Measurements from ENCODE around the gene ADSL. TPM values are rescaled to one million over a fixed set of nuclear protein-coding genes. Genes with fewer than 3 reads are reported as not detected.

ADSL gene
- total RNA-seq, 1 donor from 2014 or later: 48.5 TPM

- Histone ChIP-seq H3K9me3 (replicated peaks) (no peaks in the 10 kb centered on the region), H3K36me3 (peaks cover 62% of the 10 kb centered on the region), H3K27ac (replicated peaks) (no peak overlapping the region), H3K27me3 (ENCODE audit: low read depth) (no peaks in the 10 kb centered on the region), H3K4me1 (peaks cover 11% of the 10 kb centered on the region), H3K4me3 (no peak overlapping the region)
- TF ChIP-seq, protein P1, sequence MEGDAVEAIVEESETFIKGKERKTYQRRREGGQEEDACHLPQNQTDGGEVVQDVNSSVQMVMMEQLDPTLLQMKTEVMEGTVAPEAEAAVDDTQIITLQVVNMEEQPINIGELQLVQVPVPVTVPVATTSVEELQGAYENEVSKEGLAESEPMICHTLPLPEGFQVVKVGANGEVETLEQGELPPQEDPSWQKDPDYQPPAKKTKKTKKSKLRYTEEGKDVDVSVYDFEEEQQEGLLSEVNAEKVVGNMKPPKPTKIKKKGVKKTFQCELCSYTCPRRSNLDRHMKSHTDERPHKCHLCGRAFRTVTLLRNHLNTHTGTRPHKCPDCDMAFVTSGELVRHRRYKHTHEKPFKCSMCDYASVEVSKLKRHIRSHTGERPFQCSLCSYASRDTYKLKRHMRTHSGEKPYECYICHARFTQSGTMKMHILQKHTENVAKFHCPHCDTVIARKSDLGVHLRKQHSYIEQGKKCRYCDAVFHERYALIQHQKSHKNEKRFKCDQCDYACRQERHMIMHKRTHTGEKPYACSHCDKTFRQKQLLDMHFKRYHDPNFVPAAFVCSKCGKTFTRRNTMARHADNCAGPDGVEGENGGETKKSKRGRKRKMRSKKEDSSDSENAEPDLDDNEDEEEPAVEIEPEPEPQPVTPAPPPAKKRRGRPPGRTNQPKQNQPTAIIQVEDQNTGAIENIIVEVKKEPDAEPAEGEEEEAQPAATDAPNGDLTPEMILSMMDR (IDR thresholded peaks at IDR 0.05; ENCODE audit: borderline replicate concordance): no peak
- intact Hi-C loops (cut with micrococcal nuclease): no loop called here
- no peak for DNase-seq
Observed at GRCh38 chr22:40412441-40412840, 66.1 kb downstream of the ADSL start.

GRCh38 chr22:40413873-40414272 lies 67.6 kb downstream of the ADSL start:
- H3K4me1 ChIP-seq: peaks cover 11% of the 10 kb centered on the region
- H3K4me3 ChIP-seq: no peak overlapping the region
- H3K36me3 ChIP-seq: peaks cover 64% of the 10 kb centered on the region
- no peak overlapping the region for H3K27ac ChIP-seq (replicated peaks)
- TF ChIP-seq, protein P1 (IDR thresholded peaks at IDR 0.05; ENCODE audit: borderline replicate concordance): no peak
- H3K9me3 ChIP-seq (replicated peaks): no peaks in the 10 kb centered on the region
- intact Hi-C loops (cut with micrococcal nuclease): no loop called here
- DNase-seq: no peak
- H3K27me3 ChIP-seq (ENCODE audit: low read depth): no peaks in the 10 kb centered on the region

DNA sequence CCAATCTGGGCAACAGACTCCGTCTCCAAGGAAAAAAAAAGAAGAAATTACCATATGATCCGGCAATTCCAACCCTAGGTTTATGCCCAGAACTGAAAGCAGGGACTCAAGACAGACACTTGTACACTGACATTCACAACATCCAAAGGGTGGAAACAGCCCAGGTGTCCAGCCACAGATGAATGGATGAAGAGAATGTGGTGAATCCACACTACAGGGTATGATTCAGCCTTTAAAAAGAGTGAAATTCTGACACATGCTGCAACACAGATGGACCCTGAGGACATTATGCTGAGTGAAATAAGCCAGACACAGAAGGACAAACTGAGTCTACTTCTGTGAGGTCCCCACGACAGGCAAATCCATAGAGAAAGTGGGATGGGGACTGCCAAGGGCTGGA lies 68.0 kb downstream of the ADSL start:
- Histone ChIP-seq H3K36me3 (peaks cover 64% of the 10 kb centered on the region), H3K27ac (replicated peaks) (no peak overlapping the region)
- TF ChIP-seq, protein P1 (IDR thresholded peaks at IDR 0.05; ENCODE audit: borderline replicate concordance): no peak

GRCh38 chr22:40414838-40415505 lies 68.7 kb downstream of the ADSL start:
- TF ChIP-seq, protein P1 (IDR thresholded peaks at IDR 0.05; ENCODE audit: borderline replicate concordance): no peak
- no peak for DNase-seq
- H3K9me3 ChIP-seq (replicated peaks): no peaks in the 10 kb centered on the region
- H3K4me1 ChIP-seq: peaks cover 11% of the 10 kb centered on the region
- intact Hi-C loops (cut with micrococcal nuclease): no loop called here
- peak overlapping the region; percentile 22 for H3K27ac ChIP-seq (replicated peaks)
- peaks cover 64% of the 10 kb centered on the region for H3K36me3 ChIP-seq
- no peak overlapping the region for H3K4me3 ChIP-seq
- no peaks in the 10 kb centered on the region for H3K27me3 ChIP-seq (ENCODE audit: low read depth)

More for the DNA sequence above, 68.0 kb downstream of the ADSL start:
- no peak for DNase-seq
- Histone ChIP-seq H3K27me3 (ENCODE audit: low read depth) (no peaks in the 10 kb centered on the region), H3K9me3 (replicated peaks) (no peaks in the 10 kb centered on the region), H3K4me3 (no peak overlapping the region), H3K4me1 (peaks cover 11% of the 10 kb centered on the region)
- intact Hi-C loops (cut with micrococcal nuclease): no loop called here

DNA sequence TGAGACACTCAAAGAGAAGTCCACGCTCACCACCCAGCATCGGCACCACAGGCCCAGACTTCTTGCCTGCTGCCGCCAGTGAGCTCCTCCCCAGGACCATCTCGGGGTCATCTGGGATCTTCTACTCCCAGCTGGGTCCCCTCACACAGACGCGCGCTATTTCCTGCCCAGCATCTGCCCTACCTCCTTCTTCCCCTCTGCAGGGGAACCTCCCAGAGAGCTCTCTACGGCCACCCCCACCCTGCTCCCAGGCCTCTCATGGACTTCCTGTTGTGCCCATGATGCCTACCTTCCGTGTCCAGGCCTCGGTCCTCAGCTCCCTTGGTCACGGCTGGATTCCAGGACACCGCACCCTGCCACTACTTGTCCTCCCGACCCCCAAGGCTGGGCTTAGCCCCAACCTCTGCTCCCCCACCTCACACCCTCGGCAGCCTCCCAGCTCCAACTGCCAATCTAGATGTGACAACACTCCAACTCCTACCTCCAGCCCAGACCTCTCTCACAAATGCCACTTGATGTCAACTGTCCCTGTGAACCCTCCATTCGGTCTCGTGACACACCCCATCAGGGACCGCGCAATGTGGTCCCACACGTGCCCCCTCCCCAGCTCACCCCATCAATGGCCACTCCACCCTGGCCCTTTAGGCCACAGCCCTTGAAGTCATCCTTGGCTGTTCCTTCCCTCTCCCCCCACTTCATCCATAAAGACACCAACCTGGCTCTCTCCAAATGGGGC lies 69.4 kb downstream of the ADSL start:
- Histone ChIP-seq H3K27me3 (ENCODE audit: low read depth) (no peaks in the 10 kb centered on the region), H3K36me3 (peaks cover 64% of the 10 kb centered on the region), H3K4me3 (no peak overlapping the region), H3K27ac (replicated peaks) (peak overlapping the region; percentile 22), H3K9me3 (replicated peaks) (no peaks in the 10 kb centered on the region), H3K4me1 (peaks cover 11% of the 10 kb centered on the region)
- TF ChIP-seq, protein P1 (IDR thresholded peaks at IDR 0.05; ENCODE audit: borderline replicate concordance): no peak
- intact Hi-C loops (cut with micrococcal nuclease): no loop called here
- DNase-seq: no peak

Measured in left ventricle myocardium inferior (tissue), 1 donor.